Measurements from ENCODE around the gene CAPN8.

The CAPN8 gene

DNA sequence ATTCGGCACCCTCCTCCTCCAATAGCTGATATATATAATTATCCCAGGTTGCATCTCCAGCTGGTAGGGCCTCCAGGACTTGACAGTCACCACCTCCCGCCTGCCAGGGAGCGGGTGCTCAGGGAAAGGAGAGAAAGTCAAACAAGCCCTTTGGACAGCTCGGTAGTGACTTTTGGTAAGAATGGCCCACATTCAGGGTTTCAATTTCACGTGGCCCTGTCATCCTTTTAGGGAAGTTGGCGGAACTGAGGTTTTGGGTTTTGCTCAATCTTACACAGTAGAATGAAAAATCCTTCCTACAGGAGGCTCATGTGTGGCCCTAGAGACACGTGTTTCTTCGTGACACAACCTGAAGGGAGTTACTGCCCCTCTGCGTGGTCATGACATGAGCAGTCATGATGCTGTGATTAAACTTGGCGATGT lies 44.2 kb downstream of the CAPN8 start:
- Mint-ChIP-seq H3K4me3 (no peak overlapping the region), H3K36me3 (ENCODE audit: low read depth) (no peaks in the 10 kb centered on the region), H3K27ac (no peak overlapping the region), H3K9me3 (no peaks in the 10 kb centered on the region), H3K27me3 (no peaks in the 10 kb centered on the region), H3K4me1 (ENCODE audit: low read depth) (no peaks in the 10 kb centered on the region)

DNA sequence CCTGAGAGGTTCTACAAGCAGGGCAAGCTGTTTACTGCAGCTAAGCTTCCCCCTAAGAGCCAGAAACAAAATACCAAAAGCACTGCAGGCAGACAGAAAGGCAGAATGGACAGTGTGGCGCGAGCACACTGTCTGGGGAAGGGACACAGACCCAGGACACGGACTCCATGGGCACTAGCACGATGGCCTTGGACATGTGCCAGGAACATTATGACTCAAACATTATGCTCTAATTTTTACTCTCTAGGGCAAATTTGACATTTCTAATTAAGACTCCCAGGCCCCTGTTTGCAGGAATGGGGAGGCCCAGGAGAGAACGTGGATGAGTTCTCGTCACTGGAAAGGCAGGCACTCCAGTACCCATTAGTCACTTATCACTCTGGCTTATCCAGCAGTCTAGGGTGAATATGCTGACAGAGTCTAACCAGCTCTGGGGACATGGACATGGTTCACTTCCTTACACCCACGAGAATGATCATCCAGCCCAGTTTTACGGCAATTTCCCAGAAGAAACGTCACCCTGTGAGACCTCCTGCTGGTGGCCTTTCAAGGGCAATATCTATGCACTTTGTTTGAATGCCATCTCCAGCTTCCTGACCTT lies 45.1 kb downstream of the CAPN8 start:
- Mint-ChIP-seq H3K4me1 (ENCODE audit: low read depth) (no peaks in the 10 kb centered on the region), H3K36me3 (ENCODE audit: low read depth) (no peaks in the 10 kb centered on the region), H3K4me3 (no peak overlapping the region), H3K27ac (no peak overlapping the region), H3K27me3 (no peaks in the 10 kb centered on the region), H3K9me3 (no peaks in the 10 kb centered on the region)

DNA sequence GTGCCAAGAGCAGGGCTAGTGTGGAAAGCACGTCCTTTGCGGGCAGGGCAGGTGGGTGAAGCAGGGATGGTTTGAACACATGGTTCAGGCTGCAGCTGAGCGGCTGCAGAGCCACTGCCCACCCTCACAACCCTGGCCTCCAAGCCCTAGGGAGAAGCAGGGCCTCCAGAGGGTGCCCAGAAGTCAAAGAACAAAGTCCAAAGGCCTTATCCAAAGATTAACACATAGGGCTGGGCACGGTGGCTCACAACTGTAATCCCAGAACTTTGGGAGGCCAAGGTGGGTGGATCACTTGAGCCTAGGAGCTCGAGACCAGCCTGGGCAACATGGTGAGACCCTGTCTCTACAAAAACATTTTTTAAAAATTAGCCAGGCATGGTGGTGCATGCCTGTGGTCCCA lies 46.8 kb downstream of the CAPN8 start:
- no peaks in the 10 kb centered on the region for H3K9me3 Mint-ChIP-seq
- no peaks in the 10 kb centered on the region for H3K27me3 Mint-ChIP-seq
- no peak overlapping the region for H3K4me3 Mint-ChIP-seq
- H3K27ac Mint-ChIP-seq = no peak overlapping the region
- no peaks in the 10 kb centered on the region for H3K36me3 Mint-ChIP-seq (ENCODE audit: low read depth)
- H3K4me1 Mint-ChIP-seq (ENCODE audit: low read depth) = no peaks in the 10 kb centered on the region

DNA sequence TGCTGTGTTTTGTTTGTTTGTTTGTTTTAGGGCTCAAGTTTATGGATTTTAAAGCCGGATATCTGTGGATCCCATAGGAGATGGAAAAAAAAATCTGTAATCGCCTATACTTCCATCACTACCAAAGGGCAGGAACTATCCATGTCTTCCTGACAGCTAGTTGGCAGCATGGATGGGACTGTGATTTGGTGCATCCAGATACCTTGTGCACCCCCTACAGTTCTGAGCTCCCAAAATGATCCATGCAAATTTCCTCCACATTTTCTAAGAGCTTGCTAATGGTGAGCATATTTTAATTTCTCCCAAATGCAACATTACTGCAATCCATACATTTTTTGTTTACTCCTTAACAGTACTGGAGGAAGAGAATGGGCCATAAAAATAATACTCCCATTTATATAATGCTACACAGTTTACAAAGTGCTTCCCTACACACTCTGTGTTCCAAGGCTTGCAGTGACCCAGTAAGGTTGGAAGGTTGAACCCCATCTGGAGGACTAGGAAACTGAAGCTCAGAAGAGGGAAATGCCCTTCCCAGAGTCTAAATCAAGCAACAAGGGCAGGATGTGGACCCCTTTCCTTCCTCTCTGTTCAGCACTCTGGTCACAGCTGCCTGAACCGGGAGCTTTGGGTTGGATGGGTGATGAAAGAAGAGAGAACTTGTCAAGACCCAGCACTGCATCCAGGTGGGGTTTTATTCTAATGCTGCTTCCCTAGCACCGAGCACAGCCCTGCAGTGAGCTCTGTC lies 48.0 kb downstream of the CAPN8 start:
- H3K27ac Mint-ChIP-seq = no peak overlapping the region
- H3K27me3 Mint-ChIP-seq = no peaks in the 10 kb centered on the region
- no peaks in the 10 kb centered on the region for H3K9me3 Mint-ChIP-seq
- H3K4me1 Mint-ChIP-seq (ENCODE audit: low read depth) = no peaks in the 10 kb centered on the region
- no peaks in the 10 kb centered on the region for H3K36me3 Mint-ChIP-seq (ENCODE audit: low read depth)
- no peak overlapping the region for H3K4me3 Mint-ChIP-seq

DNA sequence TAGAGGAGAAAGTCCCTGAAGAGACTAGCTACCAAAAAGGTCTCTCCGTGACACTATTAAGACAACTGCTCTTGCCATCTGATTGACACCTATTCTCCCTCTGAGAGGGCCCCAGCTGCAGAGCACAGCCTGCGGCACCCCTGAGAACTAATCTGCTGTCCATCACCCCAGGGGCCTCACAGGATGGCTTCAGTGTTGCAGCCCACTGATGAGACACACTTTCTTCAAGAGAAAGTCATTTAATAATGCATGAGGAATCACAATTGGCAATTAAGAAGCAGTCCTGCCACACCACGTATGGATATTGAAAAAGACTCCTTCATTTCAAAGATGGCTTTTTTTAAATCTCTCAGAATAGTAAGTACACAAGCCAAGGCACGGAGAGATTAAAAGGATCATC lies 48.9 kb downstream of the CAPN8 start:
- Mint-ChIP-seq H3K9me3 (no peaks in the 10 kb centered on the region), H3K4me1 (ENCODE audit: low read depth) (no peaks in the 10 kb centered on the region), H3K27ac (no peak overlapping the region), H3K27me3 (no peaks in the 10 kb centered on the region), H3K36me3 (ENCODE audit: low read depth) (no peaks in the 10 kb centered on the region), H3K4me3 (no peak overlapping the region)

DNA sequence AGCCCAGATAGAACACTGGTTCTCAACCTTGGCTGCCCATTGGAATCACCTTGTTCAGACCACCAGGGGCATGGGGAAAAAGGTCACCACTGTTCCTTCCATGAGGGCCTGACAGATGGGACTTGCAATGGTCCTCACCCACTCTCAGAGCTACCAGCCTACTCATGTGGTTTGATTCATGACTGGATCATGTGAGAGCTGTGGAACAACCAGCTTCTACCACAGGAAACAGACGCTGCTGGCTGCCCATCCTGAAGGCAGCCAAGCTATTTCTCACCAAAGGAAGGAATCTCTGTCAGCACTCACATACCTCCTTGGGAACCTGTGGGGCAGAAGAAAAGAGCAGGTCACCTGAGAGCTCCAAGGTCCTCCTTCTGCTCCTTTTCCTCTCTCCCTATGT lies 53.6 kb downstream of the CAPN8 start:
- Mint-ChIP-seq H3K4me1 (ENCODE audit: low read depth) (no peaks in the 10 kb centered on the region), H3K4me3 (no peak overlapping the region)

DNA sequence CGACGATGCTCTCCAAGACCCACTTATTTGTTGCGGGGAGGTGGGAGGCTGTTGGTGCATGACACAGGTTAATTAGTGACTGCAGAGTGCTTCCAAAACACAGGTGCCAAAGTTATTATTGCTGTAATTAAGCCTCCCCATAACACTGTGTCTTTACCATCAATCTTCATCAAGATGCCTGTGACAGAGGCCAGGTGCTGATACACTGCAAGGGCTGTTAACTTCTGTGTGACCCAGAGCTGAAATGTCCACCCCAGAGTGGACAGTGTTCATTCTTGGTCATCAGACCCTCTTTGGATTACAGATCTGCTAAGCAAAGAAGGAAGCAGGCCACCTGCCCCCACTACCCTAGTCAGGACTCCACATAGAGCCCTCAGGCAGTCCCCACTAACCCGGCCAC lies 55.5 kb downstream of the CAPN8 start:
- H3K27me3 Mint-ChIP-seq = no peaks in the 10 kb centered on the region
- no peak overlapping the region for H3K27ac Mint-ChIP-seq
- H3K4me3 Mint-ChIP-seq = no peak overlapping the region
- no peaks in the 10 kb centered on the region for H3K4me1 Mint-ChIP-seq (ENCODE audit: low read depth)
- no peaks in the 10 kb centered on the region for H3K9me3 Mint-ChIP-seq
- no peaks in the 10 kb centered on the region for H3K36me3 Mint-ChIP-seq (ENCODE audit: low read depth)

More for the DNA sequence above, 53.6 kb downstream of the CAPN8 start:
- Mint-ChIP-seq H3K9me3 (no peaks in the 10 kb centered on the region), H3K27ac (no peak overlapping the region), H3K27me3 (no peaks in the 10 kb centered on the region), H3K36me3 (ENCODE audit: low read depth) (no peaks in the 10 kb centered on the region)

DNA sequence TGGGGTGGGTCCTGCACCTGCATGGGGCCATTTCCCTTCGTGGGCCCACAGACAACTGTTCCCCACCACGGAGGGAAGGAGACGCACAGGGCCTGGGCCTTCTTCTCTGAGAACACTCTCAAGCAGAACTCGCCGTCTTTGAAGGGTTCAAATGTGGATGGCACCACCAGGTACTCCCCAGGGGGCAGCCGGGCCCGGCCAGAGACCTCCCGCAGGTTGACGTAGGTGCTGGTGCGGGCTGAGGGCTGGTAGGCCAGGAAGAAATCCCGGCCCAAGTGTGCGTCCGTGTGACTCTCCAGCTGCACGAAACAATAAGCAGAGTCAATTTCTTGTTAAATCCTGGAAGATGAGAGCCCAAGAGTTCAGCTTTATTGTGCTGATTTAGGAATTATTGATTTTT lies 56.4 kb downstream of the CAPN8 start:
- Mint-ChIP-seq H3K4me3 (no peak overlapping the region), H3K4me1 (ENCODE audit: low read depth) (no peaks in the 10 kb centered on the region), H3K9me3 (no peaks in the 10 kb centered on the region), H3K27me3 (no peaks in the 10 kb centered on the region), H3K27ac (no peak overlapping the region), H3K36me3 (ENCODE audit: low read depth) (no peaks in the 10 kb centered on the region)

DNA sequence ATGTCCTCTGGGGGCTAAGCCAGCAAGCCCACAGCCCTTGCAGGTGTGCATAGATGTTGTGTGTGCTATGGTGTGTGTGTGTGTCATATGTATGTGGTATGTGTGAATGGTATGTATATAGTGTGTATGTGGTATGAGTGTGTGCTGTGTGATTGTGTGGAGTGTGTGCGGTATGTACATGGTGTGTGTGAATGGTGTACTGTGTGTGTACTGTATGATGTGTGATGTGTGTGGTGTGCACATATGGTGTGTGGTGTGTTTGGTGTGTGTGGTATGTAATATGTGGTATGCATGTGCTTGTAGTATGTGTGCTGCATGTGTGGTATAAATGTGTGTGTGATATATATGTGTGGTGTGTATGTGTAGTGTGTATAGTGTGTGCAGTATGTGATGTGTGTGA lies 107.0 kb downstream of the CAPN8 start:
- H3K4me3 Mint-ChIP-seq = no peak overlapping the region
- H3K36me3 Mint-ChIP-seq (ENCODE audit: low read depth) = no peaks in the 10 kb centered on the region
- no peaks in the 10 kb centered on the region for H3K27me3 Mint-ChIP-seq
- H3K9me3 Mint-ChIP-seq = no peaks in the 10 kb centered on the region
- no peaks in the 10 kb centered on the region for H3K4me1 Mint-ChIP-seq (ENCODE audit: low read depth)
- H3K27ac Mint-ChIP-seq = no peak overlapping the region

DNA sequence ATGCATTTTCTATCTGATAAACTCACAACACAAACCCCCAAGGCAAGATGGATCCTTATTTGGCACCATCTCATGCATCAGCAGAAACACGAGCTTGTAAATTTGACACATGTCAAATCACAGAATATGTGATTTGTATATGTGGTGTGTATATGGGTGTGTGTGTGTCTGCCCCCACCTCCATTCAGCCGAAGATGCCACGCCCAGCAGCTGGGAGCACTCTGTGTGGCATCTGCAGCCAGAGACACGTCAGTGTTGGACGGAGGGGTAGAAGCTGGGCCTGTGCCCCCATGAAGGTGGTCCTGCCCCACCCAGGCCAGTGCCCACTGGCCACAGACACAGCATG lies 108.4 kb downstream of the CAPN8 start:
- Mint-ChIP-seq H3K4me3 (no peak overlapping the region), H3K9me3 (no peaks in the 10 kb centered on the region), H3K4me1 (ENCODE audit: low read depth) (no peaks in the 10 kb centered on the region), H3K27me3 (no peaks in the 10 kb centered on the region), H3K27ac (no peak overlapping the region), H3K36me3 (ENCODE audit: low read depth) (no peaks in the 10 kb centered on the region)

DNA sequence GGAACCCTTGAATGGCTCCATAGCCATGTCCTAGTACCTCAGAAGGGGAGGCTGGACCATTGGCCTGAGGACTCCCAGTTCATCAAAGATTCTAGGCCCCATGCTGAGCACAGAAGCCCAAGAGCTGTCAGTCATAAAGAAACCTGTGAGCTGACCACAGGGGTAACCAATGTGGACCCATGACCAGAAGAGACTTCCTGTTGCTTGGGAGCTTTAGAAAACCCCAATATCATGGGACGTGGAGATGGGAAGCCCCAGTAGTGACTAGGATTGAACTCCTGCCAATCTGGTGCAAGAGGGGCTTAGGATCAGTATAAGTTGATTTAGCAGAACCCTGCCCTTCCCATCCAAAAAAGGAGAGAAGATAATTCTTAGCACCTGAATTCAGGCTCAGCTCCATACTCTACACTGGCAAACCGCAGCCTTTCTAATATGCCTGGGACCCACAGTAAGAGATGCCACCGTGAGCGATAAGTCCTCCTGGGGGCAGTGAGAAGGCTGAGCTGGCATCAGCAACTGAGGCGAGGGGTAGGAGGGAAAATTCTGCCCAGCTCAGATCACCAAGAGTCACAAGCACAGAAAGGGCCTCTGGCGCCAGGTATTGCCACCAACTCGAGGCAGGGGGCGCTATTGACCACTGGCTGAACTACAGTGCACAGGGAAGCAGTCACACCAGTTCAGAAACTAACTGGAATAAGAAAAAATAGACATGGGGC lies 108.9 kb downstream of the CAPN8 start:
- Mint-ChIP-seq H3K9me3 (no peaks in the 10 kb centered on the region), H3K27ac (no peak overlapping the region), H3K27me3 (no peaks in the 10 kb centered on the region), H3K4me1 (ENCODE audit: low read depth) (no peaks in the 10 kb centered on the region), H3K36me3 (ENCODE audit: low read depth) (no peaks in the 10 kb centered on the region), H3K4me3 (no peak overlapping the region)

DNA sequence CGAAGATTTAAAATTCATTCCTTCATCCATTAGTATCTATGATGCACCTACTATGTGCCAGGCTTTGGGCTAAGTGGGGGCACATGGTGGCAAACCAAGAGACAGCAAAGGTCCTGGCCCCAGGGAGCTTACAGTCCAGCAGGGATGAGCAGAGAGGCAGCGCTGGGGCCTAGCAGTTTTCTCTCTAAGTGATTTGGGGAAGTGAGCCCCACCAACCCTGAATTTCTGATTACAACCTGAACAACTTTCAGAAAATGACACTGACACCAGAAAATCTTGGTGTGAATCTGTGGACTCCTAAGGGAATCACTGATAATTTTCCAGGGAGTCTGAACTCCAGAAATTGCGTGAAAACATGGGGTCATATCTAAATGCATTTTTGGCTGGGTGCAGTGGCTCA lies 111.5 kb downstream of the CAPN8 start:
- Mint-ChIP-seq H3K27ac (no peak overlapping the region), H3K27me3 (no peaks in the 10 kb centered on the region), H3K9me3 (no peaks in the 10 kb centered on the region), H3K36me3 (ENCODE audit: low read depth) (no peaks in the 10 kb centered on the region), H3K4me3 (no peak overlapping the region), H3K4me1 (ENCODE audit: low read depth) (peaks cover 3% of the 10 kb centered on the region)

DNA sequence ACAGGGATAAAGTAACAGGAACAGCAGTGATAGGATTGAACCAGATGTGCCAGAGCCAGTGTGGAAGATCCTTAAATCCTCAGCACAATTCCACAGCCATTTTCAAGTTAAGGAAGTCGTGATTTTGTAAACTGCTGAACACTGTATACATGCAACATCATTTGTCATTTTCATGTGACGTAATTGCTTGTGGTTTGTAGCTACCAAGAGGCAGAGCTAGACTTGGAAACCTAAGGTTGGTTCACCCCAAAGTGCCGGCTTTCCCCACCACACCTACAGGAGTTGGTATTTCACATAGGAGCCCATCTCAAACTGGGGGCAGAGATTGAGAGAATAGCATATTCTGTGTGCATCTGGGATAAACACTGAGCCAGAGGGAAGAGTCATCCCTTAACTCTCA lies 113.9 kb downstream of the CAPN8 start:
- Mint-ChIP-seq H3K4me3 (no peak overlapping the region), H3K9me3 (no peaks in the 10 kb centered on the region), H3K36me3 (ENCODE audit: low read depth) (no peaks in the 10 kb centered on the region), H3K4me1 (ENCODE audit: low read depth) (peaks cover 3% of the 10 kb centered on the region), H3K27ac (no peak overlapping the region), H3K27me3 (no peaks in the 10 kb centered on the region)

DNA sequence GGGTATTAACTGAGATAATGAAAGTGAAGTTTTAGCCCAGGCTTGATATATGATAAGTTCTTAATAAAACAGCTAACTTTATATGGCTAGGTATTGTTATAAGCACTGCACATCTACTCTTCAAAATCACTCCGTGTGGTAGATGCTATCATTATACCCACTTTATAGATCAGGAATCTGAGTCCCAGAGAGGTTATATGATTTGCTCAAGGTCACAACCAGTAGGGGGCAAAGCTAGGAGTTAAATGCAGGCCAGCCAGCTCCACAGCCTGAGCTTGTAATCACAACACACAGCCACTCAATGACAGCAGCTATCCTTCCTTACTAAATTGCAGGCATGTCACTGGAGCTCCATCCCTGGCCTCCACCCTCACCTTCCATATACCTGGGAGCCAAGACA lies 115.8 kb downstream of the CAPN8 start:
- no peaks in the 10 kb centered on the region for H3K9me3 Mint-ChIP-seq
- peaks cover 3% of the 10 kb centered on the region for H3K4me1 Mint-ChIP-seq (ENCODE audit: low read depth)
- H3K36me3 Mint-ChIP-seq (ENCODE audit: low read depth) = no peaks in the 10 kb centered on the region
- no peak overlapping the region for H3K4me3 Mint-ChIP-seq
- no peak overlapping the region for H3K27ac Mint-ChIP-seq
- H3K27me3 Mint-ChIP-seq = no peaks in the 10 kb centered on the region

DNA sequence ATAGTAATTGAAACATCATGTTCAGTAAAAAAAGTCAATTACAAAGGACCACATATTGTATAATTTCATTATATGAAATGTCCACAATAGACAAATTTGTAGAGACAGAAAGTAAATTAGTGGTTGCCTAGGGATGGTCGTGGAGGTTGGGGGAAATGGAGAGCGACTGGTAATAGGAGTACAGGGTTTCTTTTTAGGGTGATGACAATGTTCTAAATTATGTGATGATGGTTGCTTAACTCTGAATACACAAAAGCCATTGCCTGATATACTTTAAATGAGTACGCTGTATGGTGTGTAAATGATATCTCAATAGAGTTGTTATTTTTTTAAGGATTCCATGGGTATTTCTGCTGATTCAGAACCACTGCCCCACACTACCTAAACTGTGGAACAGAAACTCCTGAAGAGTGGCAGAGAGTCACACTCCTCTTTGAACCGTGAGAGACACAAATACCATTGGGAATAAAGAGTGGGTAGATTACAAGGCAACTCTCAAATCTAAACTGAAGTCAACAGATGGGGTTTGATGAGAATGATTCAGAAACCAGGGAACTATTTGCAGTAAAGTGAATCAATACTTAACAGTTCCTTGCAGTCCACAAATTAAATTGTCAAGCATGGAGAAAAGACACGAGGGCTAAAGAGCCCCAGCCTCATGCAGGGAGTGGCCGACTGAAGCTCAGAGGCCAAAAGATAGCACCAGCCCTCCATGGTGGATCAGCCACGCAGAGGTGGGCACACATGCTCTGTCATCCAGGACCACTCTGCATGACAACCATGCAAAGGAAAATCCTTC lies 118.0 kb downstream of the CAPN8 start:
- Mint-ChIP-seq H3K4me3 (no peak overlapping the region), H3K27me3 (no peaks in the 10 kb centered on the region), H3K9me3 (no peaks in the 10 kb centered on the region), H3K27ac (no peak overlapping the region), H3K4me1 (ENCODE audit: low read depth) (peaks cover 3% of the 10 kb centered on the region), H3K36me3 (ENCODE audit: low read depth) (no peaks in the 10 kb centered on the region)
